GM21529 (cell line): Measurements from ENCODE around the gene SLC27A1.
A peak's percentile ranks its signal among the peaks of the same experiment; 100 is the strongest.
"Not testable (repeated sequence)": the region's sequence is repeated elsewhere in the genome, so short reads cannot be mapped to it uniquely, and the experiment has no call there.

ENCODE experiments used
- ATAC-seq: cut with Tn5 transposase; IDR thresholded peaks from one replicate; pipeline ENCODE4 v1.9.1; 2021; ENCODE audit not compliant: unreplicated experiment

SLC27A1 gene

GRCh38 chr19:17538684-17539237, 68.4 kb downstream of the SLC27A1 start:
- ATAC-seq = no peak

- peak; percentile 77 for ATAC-seq
Observed at GRCh38 chr19:17539238-17540117, 69.2 kb downstream of the SLC27A1 start.

GRCh38 chr19:17540174-17540573, 69.8 kb downstream of the SLC27A1 start:
- no peak for ATAC-seq

- ATAC-seq = no peak
Observed at GRCh38 chr19:17541184-17541759, 70.9 kb downstream of the SLC27A1 start.

GRCh38 chr19:17542042-17542441, 71.7 kb downstream of the SLC27A1 start:
- ATAC-seq = no peak

GRCh38 chr19:17542793-17543582, 72.7 kb downstream of the SLC27A1 start:
- ATAC-seq = no peak

- no peak for ATAC-seq
Observed at GRCh38 chr19:17543986-17544385, 73.7 kb downstream of the SLC27A1 start.

GRCh38 chr19:17544418-17544817, 74.1 kb downstream of the SLC27A1 start:
- ATAC-seq = no peak

- no peak for ATAC-seq
Observed at GRCh38 chr19:17548145-17548544, 77.8 kb downstream of the SLC27A1 start.

GRCh38 chr19:17549085-17549740, 78.9 kb downstream of the SLC27A1 start:
- ATAC-seq = no peak

- no peak for ATAC-seq
Observed at GRCh38 chr19:17550076-17550667, 79.8 kb downstream of the SLC27A1 start.

- not testable (repeated sequence) for ATAC-seq
Observed at GRCh38 chr19:17552735-17553134, 82.4 kb downstream of the SLC27A1 start.

GRCh38 chr19:17553256-17553655, 82.9 kb downstream of the SLC27A1 start:
- ATAC-seq = no peak

GRCh38 chr19:17554968-17555479, 84.7 kb downstream of the SLC27A1 start:
- no peak for ATAC-seq

GRCh38 chr19:17555480-17555928, 85.2 kb downstream of the SLC27A1 start, which contains the start of gene COLGALT1:
COLGALT1 (plus strand) TSS chr19:17555649; CDS start chr19:17555714, 65 bp downstream.
- peak; percentile 89 for ATAC-seq
